Measurements from ENCODE around the gene MNT.

The MNT gene

GRCh38 chr17:2379489-2380225, 21.2 kb downstream of the MNT start:
- TF ChIP-seq CTCF (conservative IDR thresholded peaks at IDR 0.05; ENCODE audit: low read depth, low read length) = no peak
- DNase-seq (ENCODE audit: low read depth) = no peak
- no peak overlapping the region for H3K4me3 ChIP-seq (ENCODE audit: low read depth, low read length)

- no peak for TF ChIP-seq CTCF (conservative IDR thresholded peaks at IDR 0.05; ENCODE audit: low read depth, low read length)
- no peak for DNase-seq (ENCODE audit: low read depth)
- H3K4me3 ChIP-seq (ENCODE audit: low read depth, low read length) = no peak overlapping the region
Observed at GRCh38 chr17:2378905-2379304, 22.0 kb downstream of the MNT start.

- no peak for TF ChIP-seq CTCF (conservative IDR thresholded peaks at IDR 0.05; ENCODE audit: low read depth, low read length)
- DNase-seq (ENCODE audit: low read depth) = no peak
- no peak overlapping the region for H3K4me3 ChIP-seq (ENCODE audit: low read depth, low read length)
Observed at GRCh38 chr17:2377659-2378058, 23.2 kb downstream of the MNT start.

GRCh38 chr17:2376107-2376506, 24.8 kb downstream of the MNT start:
- no peak overlapping the region for H3K4me3 ChIP-seq (ENCODE audit: low read depth, low read length)
- DNase-seq (ENCODE audit: low read depth) = no peak
- no peak for TF ChIP-seq CTCF (conservative IDR thresholded peaks at IDR 0.05; ENCODE audit: low read depth, low read length)

- H3K4me3 ChIP-seq (ENCODE audit: low read depth, low read length) = no peak overlapping the region
- no peak for TF ChIP-seq CTCF (conservative IDR thresholded peaks at IDR 0.05; ENCODE audit: low read depth, low read length)
- no peak for DNase-seq (ENCODE audit: low read depth)
Observed at GRCh38 chr17:2375406-2375805, 25.5 kb downstream of the MNT start.

- H3K4me3 ChIP-seq (ENCODE audit: low read depth, low read length) = no peak overlapping the region
- DNase-seq (ENCODE audit: low read depth) = no peak
- no peak for TF ChIP-seq CTCF (conservative IDR thresholded peaks at IDR 0.05; ENCODE audit: low read depth, low read length)
Observed at GRCh38 chr17:2374549-2375285, 26.1 kb downstream of the MNT start.

Measured in choroid plexus epithelial cell (primary cell).